Umbilical cord (tissue), 2 donors: Measurements from ENCODE around the gene VKORC1. TPM values are rescaled to one million over a fixed set of nuclear protein-coding genes. Genes with fewer than 3 reads are reported as not detected.

Source experiments
- DNase-seq: peaks from one replicate; pipeline ENCODE4 v3.0.0-alpha.2; 2015; ENCODE audit warnings: low spot score
- total RNA-seq: library from RNA; depleted of rRNA; stranded (reverse); fragments of >200 nt; gene quantifications from one replicate; pipeline ENCODE4 v1.2.3, GENCODE V29; 2014; ENCODE audit warnings: low replicate concordance; ENCODE audit not compliant: insufficient read depth

VKORC1 gene
- total RNA-seq, 1 donor from 2014 or later: 112 TPM

DNA sequence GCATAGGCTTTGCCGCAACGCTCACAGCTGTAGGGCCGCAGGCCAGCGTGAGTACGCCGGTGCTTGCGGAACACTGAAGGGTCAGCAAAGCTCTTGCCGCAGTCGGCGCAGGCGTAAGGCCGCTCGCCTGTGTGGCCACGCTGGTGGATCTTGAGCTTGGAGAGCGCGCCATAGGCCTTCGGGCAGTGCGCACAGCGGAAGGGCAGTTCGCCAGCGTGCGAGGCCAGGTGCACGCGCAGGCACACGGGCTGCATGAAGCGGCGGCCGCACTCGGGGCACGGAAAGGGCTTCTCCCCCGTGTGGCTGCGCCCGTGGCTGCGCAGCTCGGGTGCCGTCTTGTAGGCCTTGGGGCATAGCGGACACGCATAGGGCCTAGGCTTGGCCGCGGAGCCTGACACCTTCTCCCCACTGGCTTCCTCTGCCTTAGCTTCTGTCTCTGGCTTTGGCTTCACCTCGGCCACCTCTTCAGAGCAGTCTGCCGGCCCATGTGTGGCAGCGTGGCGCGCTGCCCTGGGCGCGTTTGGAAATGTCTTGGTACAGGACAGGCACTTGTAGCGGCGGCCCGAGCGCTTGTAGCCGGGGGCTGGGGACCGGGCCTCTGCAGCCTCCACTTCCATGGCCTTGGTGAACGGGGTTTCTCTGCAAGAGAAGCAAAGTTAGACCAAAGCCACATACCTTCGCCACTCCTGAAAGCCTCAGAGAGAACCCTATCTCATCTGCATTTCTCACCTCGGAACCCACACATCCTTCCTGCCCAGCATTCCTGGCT, 30.6 kb downstream of the VKORC1 start:
- DNase-seq: no peak

DNA sequence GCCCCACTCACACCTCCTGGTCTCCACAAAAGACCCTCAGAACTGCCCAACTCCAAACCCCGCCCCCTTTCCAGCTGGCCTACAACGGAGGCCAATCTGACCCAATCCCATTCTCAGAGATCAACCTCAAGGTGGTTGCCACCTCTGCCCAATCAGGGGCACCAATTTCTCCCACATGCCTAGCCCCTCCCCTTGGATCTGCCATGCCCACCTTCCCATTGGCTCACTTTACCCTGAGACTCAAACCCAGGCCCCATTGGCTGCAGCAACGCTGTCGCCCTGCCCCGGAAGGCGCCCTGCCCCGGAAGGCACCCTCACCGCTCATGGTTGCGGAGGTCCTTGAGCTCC, 31.1 kb downstream of the VKORC1 start:
- DNase-seq: no peak

DNA sequence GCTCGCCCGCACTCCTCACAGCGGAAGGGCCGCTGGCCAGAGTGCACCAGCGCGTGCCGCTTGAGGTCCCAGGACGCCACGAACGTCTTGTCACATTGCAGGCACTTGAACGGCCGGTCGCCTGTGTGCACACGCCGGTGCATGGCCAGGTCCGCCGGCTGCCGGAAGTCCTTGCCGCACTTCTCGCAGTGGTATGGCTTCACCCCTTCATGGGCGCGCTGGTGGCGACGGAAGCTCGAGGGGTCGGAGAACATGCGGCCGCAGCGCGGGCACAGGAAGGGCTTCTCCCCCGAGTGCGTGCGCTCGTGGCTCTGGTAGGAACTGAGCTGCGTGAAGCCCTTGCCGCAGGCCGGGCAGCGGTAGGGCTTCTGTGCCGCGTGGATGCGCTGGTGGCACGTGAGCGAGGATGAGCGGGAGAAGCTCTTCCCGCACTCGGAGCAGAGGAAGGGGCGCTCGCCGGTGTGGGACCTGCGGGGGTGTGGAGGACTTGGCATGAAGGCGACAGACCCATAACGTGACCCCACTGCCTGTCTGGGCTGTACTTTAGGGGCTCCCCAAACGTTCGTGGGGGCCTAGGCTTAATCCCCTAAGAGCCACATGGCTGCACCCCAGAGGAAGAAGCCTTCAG, 32.7 kb downstream of the VKORC1 start:
- DNase-seq: no peak

DNA sequence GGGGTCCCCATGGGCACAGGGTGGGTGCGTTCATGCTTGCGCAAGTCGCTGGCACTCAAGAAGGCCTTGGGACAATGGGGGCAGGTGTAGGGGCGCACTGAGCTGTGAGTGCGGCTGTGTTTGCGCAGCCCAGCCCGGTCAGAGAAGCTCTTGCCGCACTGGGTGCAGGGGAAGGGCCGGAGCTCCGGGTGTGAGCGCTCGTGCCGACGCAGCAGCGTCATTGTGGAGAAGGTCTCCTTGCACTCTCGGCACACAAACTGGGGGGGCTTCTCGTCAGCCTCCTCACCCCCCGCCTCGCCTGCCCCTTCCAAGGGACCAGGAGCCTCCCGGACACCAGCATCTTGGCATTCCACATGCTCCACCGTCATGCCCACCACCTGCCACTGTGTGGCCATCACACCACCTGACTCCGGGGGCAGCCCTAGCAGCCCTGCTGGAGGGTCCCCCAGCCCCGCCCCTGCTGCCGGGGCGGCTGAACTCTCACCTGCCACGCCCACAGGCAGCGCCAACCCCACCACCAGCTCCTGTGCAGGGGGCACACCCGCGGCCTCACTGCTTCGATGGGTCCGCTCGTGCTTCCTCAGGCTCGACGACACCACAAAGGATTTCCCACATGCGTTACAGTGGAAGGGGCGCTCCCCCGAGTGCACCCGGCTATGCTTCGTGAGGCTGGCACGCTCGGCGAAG, 33.3 kb downstream of the VKORC1 start:
- no peak for DNase-seq

DNA sequence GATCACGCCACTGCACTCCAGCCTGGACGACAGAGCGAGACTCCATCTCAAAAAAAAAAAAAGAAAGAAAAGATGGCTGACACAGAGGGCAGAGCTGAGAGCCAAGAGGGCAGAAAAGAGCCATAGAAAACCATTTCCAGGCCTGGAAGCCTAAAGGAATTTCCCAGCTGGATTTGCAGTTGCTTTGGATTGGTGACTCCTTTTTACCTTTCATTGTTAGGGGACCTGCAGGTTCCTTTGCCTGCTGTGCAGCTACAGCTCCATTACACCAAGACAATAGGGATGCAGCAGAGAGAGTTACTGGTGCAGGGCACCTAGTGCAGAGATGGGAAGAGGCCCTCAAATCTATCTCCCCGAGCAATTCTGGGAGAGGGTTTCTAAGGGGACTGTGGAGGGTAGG, 39.0 kb downstream of the VKORC1 start:
- no peak for DNase-seq

DNA sequence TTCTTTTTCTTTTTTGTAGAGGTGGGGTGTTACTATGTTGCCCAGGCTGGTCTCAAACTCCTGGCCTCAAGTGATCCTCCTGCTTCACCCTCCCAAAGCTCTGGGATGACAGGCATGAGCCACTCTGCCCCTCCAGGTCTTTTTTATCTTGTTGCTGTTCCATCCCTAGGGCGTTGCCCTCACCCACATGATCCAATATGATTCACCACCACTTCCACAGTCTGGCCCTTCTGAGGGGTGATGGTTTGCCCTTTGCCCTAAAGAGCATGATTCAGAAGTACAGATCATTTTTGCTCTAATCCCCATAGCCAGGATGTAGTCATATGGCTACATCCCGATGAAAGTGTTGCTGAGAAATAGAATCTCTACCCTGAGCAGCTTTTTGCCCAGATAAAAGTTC, 42.5 kb downstream of the VKORC1 start:
- DNase-seq: peak; percentile 94

DNA sequence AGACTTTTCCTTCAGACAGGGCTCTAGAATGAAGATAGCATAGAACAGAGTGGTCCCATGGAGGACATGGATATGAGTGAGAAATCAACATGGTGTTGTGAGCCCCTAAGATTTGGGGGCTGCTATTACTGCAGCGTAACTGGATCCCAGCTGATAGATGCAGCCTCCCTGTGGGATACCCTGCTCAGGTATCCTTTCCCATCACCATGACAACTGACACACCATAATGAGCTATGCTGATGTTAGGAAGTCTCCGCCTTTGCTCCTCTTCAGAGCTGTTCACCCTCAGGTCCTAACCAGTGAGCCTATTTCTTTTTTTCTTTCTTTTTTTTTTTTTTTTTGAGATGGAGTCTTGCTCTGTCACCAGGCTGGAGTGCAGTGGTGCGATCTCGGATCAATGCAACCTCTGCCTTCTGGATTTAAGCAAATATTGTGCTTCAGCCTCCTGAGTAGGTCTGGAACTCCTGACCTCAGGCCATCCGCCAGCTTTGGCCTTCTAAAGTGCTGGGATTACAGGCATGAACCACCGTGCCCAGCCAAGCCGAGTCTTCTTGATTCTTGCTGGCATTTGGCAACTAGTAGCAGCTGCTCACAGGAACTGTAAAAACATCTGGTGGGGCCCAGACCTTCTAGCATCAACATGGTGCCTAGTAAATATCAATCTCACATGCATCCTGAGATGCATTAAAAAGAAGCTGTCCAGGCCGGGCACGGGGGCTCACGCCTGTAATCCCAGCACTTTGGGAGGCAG, 44.1 kb downstream of the VKORC1 start:
- DNase-seq: no peak

DNA sequence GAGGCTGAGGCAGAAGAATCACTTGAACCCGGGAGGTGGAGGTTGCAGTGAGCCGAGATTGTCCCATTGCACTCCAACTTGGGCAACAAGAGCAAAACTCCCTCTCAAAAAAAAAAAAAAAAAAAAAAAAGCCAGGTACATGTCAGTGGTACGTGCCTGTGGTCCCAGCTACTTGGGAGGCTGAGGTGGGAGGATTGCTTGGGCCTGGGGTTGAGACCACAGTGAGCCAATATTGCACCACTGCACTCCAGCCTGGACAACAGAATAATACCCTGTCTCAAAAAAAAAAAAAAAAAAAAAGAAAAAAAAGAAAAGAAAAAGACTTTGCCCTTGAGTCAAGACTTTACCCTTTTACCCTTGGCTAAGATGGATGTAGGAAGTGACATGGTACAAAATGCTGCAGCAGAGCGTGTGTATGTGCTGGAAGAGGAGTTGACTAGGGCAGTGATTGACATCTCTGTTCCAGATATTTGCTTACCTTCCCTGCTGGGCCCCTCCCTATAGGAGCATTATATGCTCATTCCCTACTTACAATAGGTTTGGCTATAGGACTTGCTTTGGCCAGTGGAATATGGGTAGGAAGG, 50.6 kb downstream of the VKORC1 start:
- no peak for DNase-seq

DNA sequence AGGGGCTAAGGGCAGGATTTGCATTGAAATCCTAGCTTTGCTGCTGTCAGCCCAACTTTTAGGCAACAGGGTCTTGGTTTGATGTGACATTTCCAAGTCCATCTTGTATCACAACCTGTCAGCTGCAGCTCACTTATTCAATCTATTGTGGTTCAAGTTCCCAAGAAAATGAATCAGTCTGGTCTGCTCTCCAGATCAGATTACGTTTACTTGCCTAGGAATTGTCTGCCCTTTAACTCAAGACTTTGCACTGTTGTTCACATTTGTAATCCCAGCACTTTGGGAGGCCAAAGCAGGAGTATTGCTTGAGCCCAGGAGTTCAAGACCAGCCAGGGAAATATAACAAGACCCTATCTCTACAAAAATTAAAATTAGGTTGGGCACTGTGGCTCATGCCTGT, 51.2 kb downstream of the VKORC1 start:
- no peak for DNase-seq

DNA sequence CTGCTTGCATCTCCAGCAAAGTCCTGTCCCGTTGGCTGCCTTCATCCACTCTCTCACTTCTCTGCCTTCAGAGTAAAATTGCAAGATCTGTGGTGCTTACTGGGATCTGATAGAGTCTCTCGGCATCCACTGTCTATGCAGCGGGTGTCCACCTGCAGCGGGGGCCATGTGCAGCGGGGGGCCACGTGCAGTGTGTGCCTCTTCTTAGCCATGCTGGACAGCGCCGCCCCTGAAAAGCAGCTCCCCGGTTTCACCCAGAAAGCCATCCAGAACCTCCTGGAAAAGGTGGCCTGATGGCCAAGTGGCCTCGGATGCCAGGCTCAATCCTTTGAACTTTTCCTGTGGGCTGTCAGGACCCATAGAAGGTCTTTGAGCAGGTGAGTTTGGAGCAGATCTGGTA, 51.7 kb downstream of the VKORC1 start:
- DNase-seq: no peak

Other genes starting within 250 kb of the VKORC1 start
- gene BCL7C, start 200.7 kb downstream of the VKORC1 start, total RNA-seq: 27.0 TPM
- 2.6 TPM for gene CTF1, start 198.2 kb downstream of the VKORC1 start, total RNA-seq
- gene FBXL19, start 171.2 kb downstream of the VKORC1 start, total RNA-seq: 10.6 TPM
- 26.5 TPM for gene ORAI3, start 145.7 kb downstream of the VKORC1 start, total RNA-seq
- gene SETD1A, start 137.0 kb downstream of the VKORC1 start, total RNA-seq: 1.2 TPM
- 26.0 TPM for gene HSD3B7, start 109.6 kb downstream of the VKORC1 start, total RNA-seq
- gene STX1B, start 84.2 kb downstream of the VKORC1 start, total RNA-seq: 1.2 TPM
- 7.9 TPM for gene STX4, start 61.2 kb downstream of the VKORC1 start, total RNA-seq
- 10.6 TPM for gene ZNF668, start 20.6 kb downstream of the VKORC1 start, total RNA-seq
- 5.5 TPM for gene ZNF646, start 20.4 kb downstream of the VKORC1 start, total RNA-seq
- 10.4 TPM for gene PRSS53, start 5.9 kb downstream of the VKORC1 start, total RNA-seq
- gene BCKDK, start 13.6 kb upstream of the VKORC1 start, total RNA-seq: 8.9 TPM
- 32.5 TPM for gene KAT8, start 22.9 kb upstream of the VKORC1 start, total RNA-seq
- 3.6 TPM for gene PRSS8, start 40.9 kb upstream of the VKORC1 start, total RNA-seq
- gene PRSS36, start 55.3 kb upstream of the VKORC1 start, total RNA-seq: 0.48 TPM
- 104 TPM for gene FUS, start 85.3 kb upstream of the VKORC1 start, total RNA-seq
- 16.1 TPM for gene PYCARD, start 108.0 kb upstream of the VKORC1 start, total RNA-seq
- 0.72 TPM for gene TRIM72, start 119.3 kb upstream of the VKORC1 start, total RNA-seq
- gene PYDC1, start 122.3 kb upstream of the VKORC1 start, total RNA-seq: not detected
- gene ITGAM, start 165.2 kb upstream of the VKORC1 start, total RNA-seq: 14.9 TPM